Right lobe of liver (tissue), 6 donors: ENCODE measurements around the gene JKAMP. TPM values are rescaled to one million over a fixed set of nuclear protein-coding genes. Genes with fewer than 3 reads are reported as not detected.

Source experiments
- ATAC-seq, 4 donors: fragments of 200-7000 bp; cut with Tn5 transposase; one replicate each; pipeline ENCODE4 v1.9.1; 2020; ENCODE audit warnings: mild to moderate bottlenecking in 4 of 4, moderate library complexity in 4 of 4
- DNase-seq, 3 donors: peaks; one replicate each; pipeline ENCODE4 v3.0.0-alpha.2; 2020
- H3K27ac ChIP-seq, 3 donors: fragments of 200-600 bp; one replicate each; pipeline ENCODE4 v1.8.0; 2022
- H3K27me3 ChIP-seq, 2 donors: fragments of 200-600 bp; one replicate each; pipeline ENCODE4 v1.8.0; 2022
- H3K36me3 ChIP-seq, 4 donors: fragments of 200-600 bp; sonication (generic) in 1 of 4; one replicate each; pipeline versions ENCODE4 v1.5.1 to v1.8.0; 2017 to 2022; ENCODE audit warnings: control low read depth in 1 of 4
- H3K4me1 ChIP-seq, 4 donors: fragments of 200-600 bp; sonication (generic) in 1 of 4; one replicate each; pipeline versions ENCODE4 v1.5.1 to v1.8.0; 2017 to 2022; ENCODE audit warnings: control low read depth in 1 of 4
- H3K4me3 ChIP-seq, 3 donors: fragments of 200-600 bp; one replicate each; pipeline ENCODE4 v1.8.0; 2022
- H3K9me3 ChIP-seq, 4 donors: fragments of 200-600 bp; sonication (generic) in 1 of 4; one replicate each; pipeline versions ENCODE4 v1.5.1 to v1.8.0; 2017 to 2022; ENCODE audit warnings: control low read depth in 1 of 4
- POLR2A ChIP-seq: fragments of 450-650 bp; IDR thresholded peaks from one replicate; pipeline ENCODE4 v1.6.1; 2017; ENCODE audit warnings: antibody characterized with exemption, mild to moderate bottlenecking
- WGBS: methylation state at CpG from one replicate; pipeline ENCODE4 v1.1.6; 2018; ENCODE audit warnings: low coverage, low lambda C conversion rate; ENCODE audit not compliant: insufficient coverage; ENCODE audit errors: missing lambda C conversion rate; 5-methylcytosine and 5-hydroxymethylcytosine counted together
- intact Hi-C, 2 donors: fragments of 100-400 bp; cut with DNase I; formaldehyde crosslinking; loops; one replicate each; pipeline versions ENCODE4 v1.11.2 to v1.14.1; 2022
- total RNA-seq, 6 experiments: library from RNA; depleted of rRNA in 2 of 6; stranded (reverse); fragments of >200 nt in 2 of 6; fragmentation: NEBNext Ultra II Directional in 3 of 6; extraction: Animal tissue kit (Norgen Biotek cat#: 25700) in 3 of 6; gene quantifications; one replicate each; pipeline versions ENCODE4 v1.1.0 to v1.2.4, GENCODE V29; 2016 to 2023
- TF ChIP-seq, protein P1 (sequence below), 4 donors: fragments of 200-600 bp in 3 of 4; fragments of 450-650 bp in 1 of 4; IDR thresholded peaks; one replicate each; pipeline versions ENCODE4 v1.5.1 to v1.8.0; 2016 to 2022; ENCODE audit warnings: antibody characterized with exemption in 4 of 4, mild to moderate bottlenecking in 2 of 4
- donor health status: DM: no; HTN: yes; CAD: no.
- donor health status: DM: no; HTN: no; CAD: no.
- donor health status: DM: no; HTN: no; CAD: no.
- donor health status: DM: no; HTN: yes; CAD: no.
- donor health status: DM: no; HTN: yes; CAD: no.

Gene JKAMP
- total RNA-seq, 6 experiments from 2014 or later, result 15.3 to 32.3 (median 16.1) TPM

GRCh38 chr14:59540852-59541251, 56.5 kb downstream of the JKAMP start:
- Histone ChIP-seq H3K9me3 (no peaks in the 10 kb centered on the region), H3K4me1 (no peaks in the 10 kb centered on the region), H3K27me3 (no peaks in the 10 kb centered on the region), H3K36me3 (no peaks in the 10 kb centered on the region), H3K4me3 (no peak overlapping the region), H3K27ac (no peak overlapping the region)
- TF ChIP-seq, protein P1, sequence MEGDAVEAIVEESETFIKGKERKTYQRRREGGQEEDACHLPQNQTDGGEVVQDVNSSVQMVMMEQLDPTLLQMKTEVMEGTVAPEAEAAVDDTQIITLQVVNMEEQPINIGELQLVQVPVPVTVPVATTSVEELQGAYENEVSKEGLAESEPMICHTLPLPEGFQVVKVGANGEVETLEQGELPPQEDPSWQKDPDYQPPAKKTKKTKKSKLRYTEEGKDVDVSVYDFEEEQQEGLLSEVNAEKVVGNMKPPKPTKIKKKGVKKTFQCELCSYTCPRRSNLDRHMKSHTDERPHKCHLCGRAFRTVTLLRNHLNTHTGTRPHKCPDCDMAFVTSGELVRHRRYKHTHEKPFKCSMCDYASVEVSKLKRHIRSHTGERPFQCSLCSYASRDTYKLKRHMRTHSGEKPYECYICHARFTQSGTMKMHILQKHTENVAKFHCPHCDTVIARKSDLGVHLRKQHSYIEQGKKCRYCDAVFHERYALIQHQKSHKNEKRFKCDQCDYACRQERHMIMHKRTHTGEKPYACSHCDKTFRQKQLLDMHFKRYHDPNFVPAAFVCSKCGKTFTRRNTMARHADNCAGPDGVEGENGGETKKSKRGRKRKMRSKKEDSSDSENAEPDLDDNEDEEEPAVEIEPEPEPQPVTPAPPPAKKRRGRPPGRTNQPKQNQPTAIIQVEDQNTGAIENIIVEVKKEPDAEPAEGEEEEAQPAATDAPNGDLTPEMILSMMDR (IDR thresholded peaks at IDR 0.05), result no peak
- TF ChIP-seq POLR2A, result no peak
- no peak for ATAC-seq
- DNase-seq, result no peak
- intact Hi-C loops, result no loop called here
- 37% methylated on average over 1 of the region's 1 CpG for WGBS

GRCh38 chr14:59541731-59542130, 57.4 kb downstream of the JKAMP start:
- intact Hi-C loops, result no loop called here
- Histone ChIP-seq H3K27me3 (no peaks in the 10 kb centered on the region), H3K36me3 (no peaks in the 10 kb centered on the region), H3K9me3 (no peaks in the 10 kb centered on the region), H3K4me1 (no peaks in the 10 kb centered on the region), H3K27ac (no peak overlapping the region), H3K4me3 (no peak overlapping the region)
- TF ChIP-seq, protein P1 (IDR thresholded peaks at IDR 0.05), result no peak
- TF ChIP-seq POLR2A, result no peak
- 70% methylated on average over 2 of the region's 2 CpGs for WGBS
- DNase-seq (no peak), ATAC-seq (no peak)

DNA sequence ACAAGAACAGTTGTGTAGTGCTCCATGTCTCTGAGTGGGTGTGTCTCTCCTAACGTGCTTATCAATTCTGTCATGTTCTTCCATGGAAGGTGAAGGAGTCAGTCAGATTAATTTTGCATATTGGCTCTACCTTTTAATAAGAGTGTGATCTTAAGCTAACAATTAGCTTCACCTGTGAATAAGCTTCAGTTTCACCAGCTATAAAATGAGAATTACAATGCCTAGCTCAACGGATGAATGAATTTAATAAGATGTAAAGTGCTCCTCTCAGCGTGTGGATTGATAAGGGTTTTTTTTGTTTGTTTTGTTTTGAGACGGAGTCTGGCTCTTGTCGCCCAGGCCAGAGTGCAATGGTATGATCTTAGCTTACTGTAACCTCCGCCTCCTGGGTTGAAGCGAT, 59.6 kb downstream of the JKAMP start:
- Histone ChIP-seq H3K9me3 (no peaks in the 10 kb centered on the region), H3K36me3 (no peaks in the 10 kb centered on the region), H3K27me3 (no peaks in the 10 kb centered on the region), H3K27ac (no peak overlapping the region), H3K4me1 (no peaks in the 10 kb centered on the region), H3K4me3 (no peak overlapping the region)
- DNase-seq (no peak), ATAC-seq (no peak)
- no peak for TF ChIP-seq POLR2A
- TF ChIP-seq, protein P1 (IDR thresholded peaks at IDR 0.05), result no peak
- WGBS, result 39% methylated on average over 7 of the region's 7 CpGs
- intact Hi-C loops, result no loop called here

DNA sequence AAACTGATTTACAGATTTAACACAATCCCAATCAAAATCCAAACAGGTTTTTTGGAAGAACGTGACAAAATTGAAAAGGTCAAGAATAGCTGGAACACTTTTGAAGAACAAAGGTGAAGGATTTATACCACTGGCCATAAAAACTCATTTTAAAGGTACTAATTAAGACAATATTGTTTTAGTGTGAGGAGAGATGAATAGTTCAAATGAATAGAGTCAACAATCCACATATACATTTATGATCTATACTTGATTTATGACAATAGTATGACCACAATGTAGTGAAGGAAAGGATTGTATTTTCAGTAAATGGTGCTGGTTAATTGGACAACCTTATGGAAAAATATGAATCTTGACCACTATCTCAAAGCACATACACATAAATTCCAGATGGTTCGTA, 63.0 kb downstream of the JKAMP start:
- Histone ChIP-seq H3K27ac (no peak overlapping the region), H3K9me3 (no peaks in the 10 kb centered on the region), H3K27me3 (no peaks in the 10 kb centered on the region), H3K36me3 (no peaks in the 10 kb centered on the region), H3K4me3 (no peak overlapping the region), H3K4me1 (no peaks in the 10 kb centered on the region)
- ATAC-seq (no peak), DNase-seq (no peak)
- WGBS, result 69% methylated on average over 2 of the region's 2 CpGs
- TF ChIP-seq POLR2A, result no peak
- TF ChIP-seq, protein P1 (IDR thresholded peaks at IDR 0.05), result no peak
- intact Hi-C loops, result no loop called here

Other genes with a start within 250 kb of the JKAMP start
- gene GPR135, start 19.1 kb upstream of the JKAMP start, total RNA-seq, result 1 to 10 TPM in 5 of 6 experiments, under 1 TPM in 1; 0.62 to 3.6 (median 1.6) TPM
- 10 to 100 TPM; 10.3 to 48.5 (median 23.4) TPM for gene L3HYPDH, start 109 bp upstream of the JKAMP start, total RNA-seq
- gene CCDC175, start 92.3 kb downstream of the JKAMP start, total RNA-seq, result not detected